ENCODE results near the gene ABCD4. TPM values are rescaled to one million over a fixed set of nuclear protein-coding genes. Genes with fewer than 3 reads are reported as not detected.

ABCD4 gene
- polyA plus RNA-seq, 1 donor = 150 TPM

- DNase-seq = no peak
Measured at GRCh38 chr14:74237441-74237840, 65.3 kb downstream of the ABCD4 start.

Other genes with a start within 250 kb of the ABCD4 start
- 144 TPM for gene ALDH6A1, start 218.5 kb downstream of the ABCD4 start, polyA plus RNA-seq (ENCODE audit: insufficient read length)
- 22.7 TPM for gene LIN52, start 218.0 kb downstream of the ABCD4 start, polyA plus RNA-seq (ENCODE audit: insufficient read length)
- gene VSX2, start 63.5 kb downstream of the ABCD4 start, polyA plus RNA-seq (ENCODE audit: insufficient read length) = 0.10 TPM
- gene VRTN, start 45.5 kb upstream of the ABCD4 start, polyA plus RNA-seq (ENCODE audit: insufficient read length) = not detected
- gene SYNDIG1L, start 123.3 kb upstream of the ABCD4 start, polyA plus RNA-seq (ENCODE audit: insufficient read length) = 0.50 TPM
- 320 TPM for gene NPC2, start 190.4 kb upstream of the ABCD4 start, polyA plus RNA-seq (ENCODE audit: insufficient read length)
- 35.1 TPM for gene ISCA2, start 190.8 kb upstream of the ABCD4 start, polyA plus RNA-seq (ENCODE audit: insufficient read length)

All from left kidney (tissue), 2 donors.